HepG2 (cell line): ENCODE measurements around the gene PRTN3. TPM values are rescaled to one million over a fixed set of nuclear protein-coding genes. Genes with fewer than 3 reads are reported as not detected.

ENCODE experiments used
- MED1 ChIP-seq: sonication (generic); formaldehyde crosslinking; IDR thresholded peaks from 2 replicates; pipeline ENCODE4 v1.4.0; 2020; ENCODE audit warnings: missing genetic modification reagents
- NONO ChIP-seq, 2 experiments: fragments of 450-650 bp in 1 of 2; sonication (generic) in 1 of 2; formaldehyde crosslinking in 1 of 2; IDR thresholded peaks in 1 of 2; conservative IDR thresholded peaks in 1 of 2; 2 replicates each; pipeline versions ENCODE4 v1.6.1 to v1.8.0; 2017 to 2022; ENCODE audit warnings: mild to moderate bottlenecking in 1 of 2, missing genetic modification reagents in 1 of 2, moderate library complexity in 1 of 2
- SAP130 ChIP-seq: IDR thresholded peaks from 2 replicates; pipeline ENCODE4 v1.6.1; 2016; ENCODE audit warnings: low read depth
- TAF1 ChIP-seq: sonication (generic); formaldehyde crosslinking; IDR thresholded peaks from 2 replicates; pipeline ENCODE4 v1.4.0; 2020; ENCODE audit warnings: missing genetic modification reagents
- ZBTB42 ChIP-seq: sonication (generic); formaldehyde crosslinking; IDR thresholded peaks from 2 replicates; pipeline ENCODE4 v1.5.0; 2020; ENCODE audit warnings: mild to moderate bottlenecking, missing genetic modification reagents
- ZNF124 ChIP-seq: sonication (generic); formaldehyde crosslinking; IDR thresholded peaks from 2 replicates; pipeline ENCODE4 v1.4.0; 2020; ENCODE audit warnings: missing genetic modification reagents
- ZNF30 ChIP-seq: sonication (generic); formaldehyde crosslinking; IDR thresholded peaks from 2 replicates; pipeline ENCODE4 v1.5.0; 2020; ENCODE audit warnings: mild to moderate bottlenecking, missing genetic modification reagents
- ZNF547 ChIP-seq: sonication (generic); formaldehyde crosslinking; IDR thresholded peaks from 2 replicates; pipeline ENCODE4 v1.5.1; 2020; ENCODE audit warnings: mild to moderate bottlenecking, missing genetic modification reagents
- ZNF572 ChIP-seq: sonication (generic); formaldehyde crosslinking; IDR thresholded peaks from 2 replicates; pipeline ENCODE4 v1.5.1; 2020; ENCODE audit warnings: mild to moderate bottlenecking, missing genetic modification reagents
- ZSCAN31 ChIP-seq: sonication (generic); formaldehyde crosslinking; IDR thresholded peaks from 2 replicates; pipeline ENCODE4 v1.5.0; 2020; ENCODE audit warnings: low read depth, mild to moderate bottlenecking, missing genetic modification reagents
- polyA plus RNA-seq, 8 experiments: library from polyadenylated mRNA; depleted of rRNA in 3 of 8; stranded (reverse) in 7 of 8; unstranded in 1 of 8; fragments of >200 nt; fragmentation: Illumina TruSeq in 4 of 8; extraction: Trizol in 4 of 8; gene quantifications; 2 replicates each; pipeline versions ENCODE4 v1.2.1 to v1.2.3, GENCODE V29; 2011 to 2016; ENCODE audit warnings: low read depth in 4 of 8, missing spikeins in 1 of 8, mixed read lengths in 1 of 8; ENCODE audit not compliant: insufficient read depth in 1 of 8
- total RNA-seq, 5 experiments: library from RNA; depleted of rRNA; stranded (reverse); fragments of >200 nt; fragmentation: Illumina TruSeq; extraction: Trizol; gene quantifications; 2 replicates each; pipeline ENCODE4 v1.2.3, GENCODE V29; 2016; ENCODE audit warnings: low read depth in 1 of 5
- TF ChIP-seq, protein P1 (sequence below): sonication (generic); formaldehyde crosslinking; IDR thresholded peaks from 2 replicates; pipeline ENCODE4 v1.5.0; 2020; ENCODE audit warnings: missing genetic modification reagents, mild to moderate bottlenecking, borderline replicate concordance
- TF ChIP-seq, protein P2 (sequence below): sonication (generic); formaldehyde crosslinking; IDR thresholded peaks from 2 replicates; pipeline ENCODE4 v1.4.0; 2020; ENCODE audit warnings: missing genetic modification reagents, mild to moderate bottlenecking, borderline replicate concordance
- TF ChIP-seq, protein P3 (sequence below), 2 experiments: IDR thresholded peaks; 2 replicates each; pipeline ENCODE4 v1.6.1; 2011 to 2012; ENCODE audit warnings: low read length in 2 of 2, borderline replicate concordance in 1 of 2, low read depth in 1 of 2, mild to moderate bottlenecking in 1 of 2, moderate library complexity in 1 of 2
- TF ChIP-seq, protein P4 (sequence below): IDR thresholded peaks from 2 replicates; pipeline ENCODE4 v1.4.0; 2020; ENCODE audit warnings: mild to moderate bottlenecking, missing genetic modification reagents
- TF ChIP-seq, protein P5 (sequence below), 2 experiments: sonication (generic) in 1 of 2; formaldehyde crosslinking in 1 of 2; IDR thresholded peaks; 2 replicates each; pipeline versions ENCODE4 v1.4.0 to v1.6.1; 2018 to 2020; ENCODE audit warnings: missing genetic modification reagents in 2 of 2, borderline replicate concordance in 1 of 2, low read depth in 1 of 2, mild to moderate bottlenecking in 1 of 2, missing biosample characterization in 1 of 2

Gene PRTN3
- total and polyA plus RNA-seq, 2 of the 13 experiments (the other 11 are each of a cell fraction or from before 2014, with no cell fraction given), result not detected

DNA sequence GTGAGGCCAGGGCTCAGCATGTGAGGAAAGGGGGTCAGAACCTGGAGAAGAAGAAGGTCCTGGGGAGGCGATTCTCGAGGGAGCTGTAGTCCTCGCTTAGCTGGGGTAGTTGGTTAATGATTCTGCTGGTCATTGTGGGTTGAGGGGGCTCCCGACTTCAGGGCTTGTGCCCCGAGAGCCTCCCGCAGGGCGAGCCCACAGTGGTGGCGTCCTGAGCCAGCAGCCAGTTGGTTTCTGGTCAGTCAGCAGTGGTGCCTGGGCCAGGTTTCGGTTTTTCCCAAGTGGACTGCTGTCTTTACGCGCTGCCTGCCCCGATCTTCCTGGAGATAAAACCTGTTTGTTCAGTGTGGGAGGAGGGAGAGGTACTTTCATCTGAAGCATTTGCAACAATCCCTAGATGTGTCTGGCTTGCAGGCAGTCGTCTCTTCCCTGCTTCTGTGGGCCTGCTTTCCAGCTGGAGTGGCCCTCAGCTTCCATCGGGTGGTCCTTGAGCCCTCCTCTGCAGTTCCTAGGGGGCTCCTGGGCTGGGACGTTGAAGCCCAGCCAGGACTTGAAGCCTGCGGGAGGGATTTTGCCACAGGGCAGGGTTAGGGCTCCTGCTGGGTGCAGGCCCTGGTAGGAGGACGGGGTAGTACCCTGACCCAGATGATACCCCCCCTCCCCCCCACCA, 40.3 kb upstream of the PRTN3 start (continued):
- TF ChIP-seq ZBTB42 (CRISPR knock-in tag) (no peak), ZSCAN31 (CRISPR knock-in tag) (no peak), ZNF124 (no peak), ZNF572 (CRISPR knock-in tag) (no peak), MED1 (CRISPR knock-in tag) (0 out of 2 replicates have a peak, but pooled peaks have one; percentile 15), ZNF30 (CRISPR knock-in tag) (no peak), SAP130 (CRISPR knock-in tag) (peak; percentile 51), TAF1 (no peak), NONO (IDR thresholded peaks at IDR 0.05) (no peak), NONO (CRISPR knock-in tag; conservative IDR thresholded peaks at IDR 0.05) (no peak; the same call in 1 of the 2 replicates), ZNF547 (CRISPR knock-in tag) (no peak)
- TF ChIP-seq, protein P1, sequence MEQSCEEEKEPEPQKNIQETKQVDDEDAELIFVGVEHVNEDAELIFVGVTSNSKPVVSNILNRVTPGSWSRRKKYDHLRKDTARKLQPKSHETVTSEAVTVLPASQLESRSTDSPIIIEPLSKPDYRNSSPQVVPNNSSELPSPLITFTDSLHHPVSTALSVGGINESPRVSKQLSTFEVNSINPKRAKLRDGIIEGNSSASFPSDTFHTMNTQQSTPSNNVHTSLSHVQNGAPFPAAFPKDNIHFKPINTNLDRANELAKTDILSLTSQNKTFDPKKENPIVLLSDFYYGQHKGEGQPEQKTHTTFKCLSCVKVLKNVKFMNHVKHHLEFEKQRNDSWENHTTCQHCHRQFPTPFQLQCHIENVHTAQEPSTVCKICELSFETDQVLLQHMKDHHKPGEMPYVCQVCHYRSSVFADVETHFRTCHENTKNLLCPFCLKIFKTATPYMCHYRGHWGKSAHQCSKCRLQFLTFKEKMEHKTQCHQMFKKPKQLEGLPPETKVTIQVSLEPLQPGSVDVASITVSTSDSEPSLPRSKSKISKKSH (CRISPR knock-in tag), result no peak; the same call in 1 of the 2 replicates
- TF ChIP-seq, protein P2, sequence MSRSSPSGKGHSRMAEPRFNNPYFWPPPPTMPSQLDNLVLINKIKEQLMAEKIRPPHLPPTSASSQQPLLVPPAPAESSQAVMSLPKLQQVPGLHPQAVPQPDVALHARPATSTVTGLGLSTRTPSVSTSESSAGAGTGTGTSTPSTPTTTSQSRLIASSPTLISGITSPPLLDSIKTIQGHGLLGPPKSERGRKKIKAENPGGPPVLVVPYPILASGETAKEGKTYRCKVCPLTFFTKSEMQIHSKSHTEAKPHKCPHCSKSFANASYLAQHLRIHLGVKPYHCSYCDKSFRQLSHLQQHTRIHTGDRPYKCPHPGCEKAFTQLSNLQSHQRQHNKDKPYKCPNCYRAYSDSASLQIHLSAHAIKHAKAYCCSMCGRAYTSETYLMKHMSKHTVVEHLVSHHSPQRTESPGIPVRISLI (CRISPR knock-in tag), result no peak
- TF ChIP-seq, protein P3, sequence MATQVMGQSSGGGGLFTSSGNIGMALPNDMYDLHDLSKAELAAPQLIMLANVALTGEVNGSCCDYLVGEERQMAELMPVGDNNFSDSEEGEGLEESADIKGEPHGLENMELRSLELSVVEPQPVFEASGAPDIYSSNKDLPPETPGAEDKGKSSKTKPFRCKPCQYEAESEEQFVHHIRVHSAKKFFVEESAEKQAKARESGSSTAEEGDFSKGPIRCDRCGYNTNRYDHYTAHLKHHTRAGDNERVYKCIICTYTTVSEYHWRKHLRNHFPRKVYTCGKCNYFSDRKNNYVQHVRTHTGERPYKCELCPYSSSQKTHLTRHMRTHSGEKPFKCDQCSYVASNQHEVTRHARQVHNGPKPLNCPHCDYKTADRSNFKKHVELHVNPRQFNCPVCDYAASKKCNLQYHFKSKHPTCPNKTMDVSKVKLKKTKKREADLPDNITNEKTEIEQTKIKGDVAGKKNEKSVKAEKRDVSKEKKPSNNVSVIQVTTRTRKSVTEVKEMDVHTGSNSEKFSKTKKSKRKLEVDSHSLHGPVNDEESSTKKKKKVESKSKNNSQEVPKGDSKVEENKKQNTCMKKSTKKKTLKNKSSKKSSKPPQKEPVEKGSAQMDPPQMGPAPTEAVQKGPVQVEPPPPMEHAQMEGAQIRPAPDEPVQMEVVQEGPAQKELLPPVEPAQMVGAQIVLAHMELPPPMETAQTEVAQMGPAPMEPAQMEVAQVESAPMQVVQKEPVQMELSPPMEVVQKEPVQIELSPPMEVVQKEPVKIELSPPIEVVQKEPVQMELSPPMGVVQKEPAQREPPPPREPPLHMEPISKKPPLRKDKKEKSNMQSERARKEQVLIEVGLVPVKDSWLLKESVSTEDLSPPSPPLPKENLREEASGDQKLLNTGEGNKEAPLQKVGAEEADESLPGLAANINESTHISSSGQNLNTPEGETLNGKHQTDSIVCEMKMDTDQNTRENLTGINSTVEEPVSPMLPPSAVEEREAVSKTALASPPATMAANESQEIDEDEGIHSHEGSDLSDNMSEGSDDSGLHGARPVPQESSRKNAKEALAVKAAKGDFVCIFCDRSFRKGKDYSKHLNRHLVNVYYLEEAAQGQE (IDR thresholded peaks at IDR 0.05; ENCODE audit: borderline replicate concordance in 1 of 2, low read depth in 1 of 2, low read length in 2 of 2), result no peak
- TF ChIP-seq, protein P4, sequence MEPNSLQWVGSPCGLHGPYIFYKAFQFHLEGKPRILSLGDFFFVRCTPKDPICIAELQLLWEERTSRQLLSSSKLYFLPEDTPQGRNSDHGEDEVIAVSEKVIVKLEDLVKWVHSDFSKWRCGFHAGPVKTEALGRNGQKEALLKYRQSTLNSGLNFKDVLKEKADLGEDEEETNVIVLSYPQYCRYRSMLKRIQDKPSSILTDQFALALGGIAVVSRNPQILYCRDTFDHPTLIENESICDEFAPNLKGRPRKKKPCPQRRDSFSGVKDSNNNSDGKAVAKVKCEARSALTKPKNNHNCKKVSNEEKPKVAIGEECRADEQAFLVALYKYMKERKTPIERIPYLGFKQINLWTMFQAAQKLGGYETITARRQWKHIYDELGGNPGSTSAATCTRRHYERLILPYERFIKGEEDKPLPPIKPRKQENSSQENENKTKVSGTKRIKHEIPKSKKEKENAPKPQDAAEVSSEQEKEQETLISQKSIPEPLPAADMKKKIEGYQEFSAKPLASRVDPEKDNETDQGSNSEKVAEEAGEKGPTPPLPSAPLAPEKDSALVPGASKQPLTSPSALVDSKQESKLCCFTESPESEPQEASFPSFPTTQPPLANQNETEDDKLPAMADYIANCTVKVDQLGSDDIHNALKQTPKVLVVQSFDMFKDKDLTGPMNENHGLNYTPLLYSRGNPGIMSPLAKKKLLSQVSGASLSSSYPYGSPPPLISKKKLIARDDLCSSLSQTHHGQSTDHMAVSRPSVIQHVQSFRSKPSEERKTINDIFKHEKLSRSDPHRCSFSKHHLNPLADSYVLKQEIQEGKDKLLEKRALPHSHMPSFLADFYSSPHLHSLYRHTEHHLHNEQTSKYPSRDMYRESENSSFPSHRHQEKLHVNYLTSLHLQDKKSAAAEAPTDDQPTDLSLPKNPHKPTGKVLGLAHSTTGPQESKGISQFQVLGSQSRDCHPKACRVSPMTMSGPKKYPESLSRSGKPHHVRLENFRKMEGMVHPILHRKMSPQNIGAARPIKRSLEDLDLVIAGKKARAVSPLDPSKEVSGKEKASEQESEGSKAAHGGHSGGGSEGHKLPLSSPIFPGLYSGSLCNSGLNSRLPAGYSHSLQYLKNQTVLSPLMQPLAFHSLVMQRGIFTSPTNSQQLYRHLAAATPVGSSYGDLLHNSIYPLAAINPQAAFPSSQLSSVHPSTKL (CRISPR knock-in tag), result no peak
- TF ChIP-seq, protein P5, sequence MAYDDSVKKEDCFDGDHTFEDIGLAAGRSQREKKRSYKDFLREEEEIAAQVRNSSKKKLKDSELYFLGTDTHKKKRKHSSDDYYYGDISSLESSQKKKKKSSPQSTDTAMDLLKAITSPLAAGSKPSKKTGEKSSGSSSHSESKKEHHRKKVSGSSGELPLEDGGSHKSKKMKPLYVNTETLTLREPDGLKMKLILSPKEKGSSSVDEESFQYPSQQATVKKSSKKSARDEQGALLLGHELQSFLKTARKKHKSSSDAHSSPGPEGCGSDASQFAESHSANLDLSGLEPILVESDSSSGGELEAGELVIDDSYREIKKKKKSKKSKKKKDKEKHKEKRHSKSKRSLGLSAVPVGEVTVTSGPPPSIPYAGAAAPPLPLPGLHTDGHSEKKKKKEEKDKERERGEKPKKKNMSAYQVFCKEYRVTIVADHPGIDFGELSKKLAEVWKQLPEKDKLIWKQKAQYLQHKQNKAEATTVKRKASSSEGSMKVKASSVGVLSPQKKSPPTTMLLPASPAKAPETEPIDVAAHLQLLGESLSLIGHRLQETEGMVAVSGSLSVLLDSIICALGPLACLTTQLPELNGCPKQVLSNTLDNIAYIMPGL (CRISPR knock-in tag; IDR thresholded peaks at IDR 0.05; ENCODE audit: borderline replicate concordance in 1 of 2, low read depth in 1 of 2), result 0 out of 4 replicates have a peak, but pooled peaks of 1 of the 2 experiments have one; percentile 10
